Measurements from ENCODE around the gene VGF.
"Not testable (repeated sequence)": the region's sequence is repeated elsewhere in the genome, so short reads cannot be mapped to it uniquely, and the experiment has no call there.

VGF gene

DNA sequence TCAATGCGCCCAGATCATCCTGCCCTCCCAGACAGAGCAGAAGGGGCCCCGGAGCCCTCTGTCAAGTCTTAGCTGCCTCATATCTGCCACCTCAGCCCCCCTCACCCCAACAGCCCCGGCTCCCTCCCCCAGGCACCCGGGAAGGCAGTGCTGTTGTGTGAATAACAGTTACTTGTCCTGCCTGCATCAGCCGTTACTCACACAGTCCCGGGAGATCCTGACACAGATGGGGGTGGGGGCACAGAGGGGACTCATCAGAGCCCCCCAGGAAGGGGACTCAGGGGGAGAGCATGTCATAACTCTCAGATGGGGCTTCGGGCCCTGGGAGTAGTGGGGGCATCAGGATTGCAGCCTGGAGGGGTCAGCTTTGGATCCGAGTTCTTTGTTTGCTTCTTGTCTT lies 50.9 kb downstream of the VGF start:
- DNase-seq = no peak

DNA sequence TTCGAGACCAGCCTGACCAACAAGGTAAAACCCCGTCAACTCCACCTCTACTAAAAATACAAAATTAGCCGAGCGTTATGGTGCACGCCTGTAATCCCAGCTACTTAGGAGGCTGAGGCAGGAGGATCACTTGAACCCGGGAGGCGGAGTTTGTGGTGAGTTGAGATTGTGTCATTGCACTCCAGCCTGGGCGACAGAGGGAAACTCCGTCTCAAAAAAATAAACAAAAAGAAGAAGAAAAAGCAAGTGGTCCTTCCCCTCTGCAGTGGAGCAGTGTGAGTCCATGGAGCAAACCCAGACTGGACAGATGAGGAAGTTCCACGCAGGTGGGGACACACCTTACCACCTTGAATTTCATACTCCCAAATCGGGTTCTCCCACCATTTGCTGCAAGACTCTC lies 51.5 kb downstream of the VGF start:
- no peak for DNase-seq

DNA sequence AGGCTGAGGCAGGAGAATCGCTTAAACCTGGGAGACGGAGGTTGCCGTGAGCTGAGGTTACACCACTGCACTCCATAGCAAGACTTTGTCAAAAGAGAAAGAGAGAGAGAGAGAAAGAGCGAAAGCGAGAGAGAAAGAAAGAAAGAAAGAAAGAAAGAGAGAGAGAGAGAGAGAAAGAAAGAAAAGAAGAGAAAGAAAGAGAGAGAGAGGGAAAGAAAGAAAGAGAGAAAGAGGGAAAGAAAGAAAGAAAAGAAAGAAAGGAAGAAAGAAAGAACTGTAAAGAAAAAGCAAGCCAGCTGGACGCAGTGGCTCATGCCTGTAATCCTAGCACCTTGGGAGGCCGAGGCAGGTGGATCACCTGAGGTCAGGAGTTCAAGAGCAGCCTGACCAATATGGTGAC lies 52.2 kb downstream of the VGF start:
- DNase-seq = not testable (repeated sequence)

Measured in cerebellar nuclear complex (tissue), 1 donor.